Measurements from ENCODE around the gene SAXO1. TPM values are rescaled to one million over a fixed set of nuclear protein-coding genes. Genes with fewer than 3 reads are reported as not detected.
"Not testable (repeated sequence)": the region's sequence is repeated elsewhere in the genome, so short reads cannot be mapped to it uniquely, and the experiment has no call there.

The SAXO1 gene
- total RNA-seq, 1 experiment from 2014 or later = not detected

DNA sequence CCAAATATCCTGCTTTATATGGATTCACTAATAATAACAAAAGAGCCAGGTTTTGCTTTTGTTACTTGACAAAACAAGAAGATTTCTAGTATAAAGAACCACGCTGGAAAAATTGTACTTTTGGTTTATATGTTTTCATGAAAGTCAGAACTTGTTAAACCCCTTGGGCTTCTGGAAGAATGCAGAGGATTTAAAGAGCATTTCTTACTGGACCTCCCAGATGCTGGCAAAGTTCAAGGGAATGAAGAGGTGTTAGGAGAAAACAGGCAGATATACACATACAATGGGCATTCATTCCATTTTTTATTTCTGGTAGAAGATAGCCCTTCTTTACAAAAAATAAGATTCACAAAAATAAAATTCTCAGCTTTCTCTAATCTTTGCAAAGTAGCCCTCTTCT is 61.1 kb downstream of the SAXO1 start:
- no peak overlapping the region for H3K27ac ChIP-seq
- H3K4me1 ChIP-seq (replicated peaks) = no peaks in the 10 kb centered on the region
- no peaks in the 10 kb centered on the region for H3K36me3 ChIP-seq
- no peak for DNase-seq (ENCODE audit: low read depth in 1 of 2, low spot score in 2 of 2)
- H3K9me3 ChIP-seq (replicated peaks) = no peaks in the 10 kb centered on the region
- no peak overlapping the region for H3K4me3 ChIP-seq
- no peaks in the 10 kb centered on the region for H3K27me3 ChIP-seq (replicated peaks)

DNA sequence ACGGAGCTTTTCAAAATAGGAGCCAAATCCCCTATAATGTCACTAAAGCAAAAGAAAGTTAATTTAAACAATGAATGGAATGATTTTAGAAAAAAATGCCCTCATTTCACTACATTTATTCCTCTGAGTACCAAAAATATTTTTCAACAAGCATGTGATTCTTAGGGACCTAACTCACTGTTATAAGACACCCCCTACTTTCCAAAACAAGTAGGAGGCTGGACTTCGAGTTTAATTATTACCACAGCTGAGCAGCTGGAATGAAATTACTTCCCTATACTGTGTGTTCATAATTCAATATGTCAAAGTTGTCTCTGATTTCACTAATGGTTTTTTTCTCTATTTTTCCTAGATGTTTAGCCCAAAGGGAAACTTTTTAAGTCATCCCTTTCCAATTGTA is 61.6 kb downstream of the SAXO1 start:
- Histone ChIP-seq H3K4me3 (no peak overlapping the region), H3K27ac (no peak overlapping the region), H3K27me3 (replicated peaks) (no peaks in the 10 kb centered on the region), H3K36me3 (no peaks in the 10 kb centered on the region), H3K4me1 (replicated peaks) (no peaks in the 10 kb centered on the region), H3K9me3 (replicated peaks) (no peaks in the 10 kb centered on the region)
- no peak for DNase-seq (ENCODE audit: low read depth in 1 of 2, low spot score in 2 of 2)

DNA sequence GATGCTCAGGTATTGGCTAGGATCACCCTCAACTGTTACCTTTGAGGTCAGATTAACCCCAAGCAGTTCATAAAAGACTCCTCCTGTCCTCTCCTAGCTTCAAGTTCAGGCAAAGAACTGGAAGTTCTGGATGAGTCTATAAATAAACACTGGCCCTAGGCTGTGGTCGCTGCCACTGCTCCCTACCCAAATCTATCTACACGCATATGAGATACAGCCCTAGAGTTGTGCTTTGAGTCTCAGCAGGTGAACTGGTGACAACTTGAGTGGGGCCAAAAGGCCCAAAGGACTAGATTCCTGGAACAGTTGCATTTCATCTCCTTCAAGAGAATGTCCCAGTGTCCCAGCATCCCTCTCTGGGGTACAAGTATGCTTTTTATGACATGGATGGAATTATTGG is 62.6 kb downstream of the SAXO1 start:
- Histone ChIP-seq H3K36me3 (no peaks in the 10 kb centered on the region), H3K4me3 (no peak overlapping the region), H3K9me3 (replicated peaks) (no peaks in the 10 kb centered on the region), H3K27me3 (replicated peaks) (no peaks in the 10 kb centered on the region), H3K27ac (no peak overlapping the region), H3K4me1 (replicated peaks) (no peaks in the 10 kb centered on the region)
- no peak for DNase-seq (ENCODE audit: low read depth in 1 of 2, low spot score in 2 of 2)

DNA sequence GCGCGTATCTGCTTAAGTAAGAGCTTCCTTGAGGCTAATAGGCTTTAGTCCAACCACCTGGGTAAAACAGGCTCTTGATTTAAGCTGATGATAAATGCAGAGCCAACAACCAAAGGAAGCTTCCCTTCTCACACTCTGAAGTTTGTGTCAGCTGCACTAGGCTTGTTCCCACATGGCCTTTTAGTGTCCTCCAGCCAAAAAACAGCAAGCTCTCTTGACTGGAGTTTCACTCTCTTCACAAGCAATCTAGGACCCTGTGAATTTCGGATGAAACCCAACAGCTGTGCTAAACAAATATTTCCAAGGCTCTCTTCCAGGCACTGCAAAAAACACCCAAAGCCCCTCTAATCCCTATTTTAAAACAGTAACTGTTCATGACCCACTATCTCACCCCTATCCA is 63.9 kb downstream of the SAXO1 start:
- Histone ChIP-seq H3K4me1 (replicated peaks) (no peaks in the 10 kb centered on the region), H3K27me3 (replicated peaks) (no peaks in the 10 kb centered on the region), H3K4me3 (no peak overlapping the region), H3K27ac (no peak overlapping the region), H3K36me3 (no peaks in the 10 kb centered on the region), H3K9me3 (replicated peaks) (no peaks in the 10 kb centered on the region)
- DNase-seq (ENCODE audit: low read depth in 1 of 2, low spot score in 2 of 2) = no peak

DNA sequence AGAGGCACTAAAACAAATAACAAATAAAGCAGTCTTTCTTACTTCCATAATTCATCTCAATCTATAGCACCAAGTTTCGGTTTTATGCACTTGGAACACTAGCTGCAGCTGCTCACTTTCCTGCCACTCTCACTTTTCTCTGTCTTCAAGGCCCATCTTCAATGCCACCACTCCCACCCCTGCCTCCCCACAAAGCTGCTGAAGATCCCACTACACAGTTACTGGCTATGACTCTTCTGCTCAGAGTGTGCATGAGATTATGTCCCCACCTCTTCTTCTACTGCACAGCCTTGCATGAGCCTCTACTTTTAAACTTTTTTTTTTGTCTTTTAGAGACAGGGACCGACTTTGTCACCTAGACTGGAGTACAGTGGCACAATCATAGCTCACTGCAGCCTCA is 77.4 kb downstream of the SAXO1 start:
- no peak overlapping the region for H3K27ac ChIP-seq
- H3K27me3 ChIP-seq (replicated peaks) = no peaks in the 10 kb centered on the region
- no peaks in the 10 kb centered on the region for H3K9me3 ChIP-seq (replicated peaks)
- no peaks in the 10 kb centered on the region for H3K4me1 ChIP-seq (replicated peaks)
- no peak for DNase-seq (ENCODE audit: low read depth in 1 of 2, low spot score in 2 of 2)
- no peaks in the 10 kb centered on the region for H3K36me3 ChIP-seq
- no peak overlapping the region for H3K4me3 ChIP-seq

DNA sequence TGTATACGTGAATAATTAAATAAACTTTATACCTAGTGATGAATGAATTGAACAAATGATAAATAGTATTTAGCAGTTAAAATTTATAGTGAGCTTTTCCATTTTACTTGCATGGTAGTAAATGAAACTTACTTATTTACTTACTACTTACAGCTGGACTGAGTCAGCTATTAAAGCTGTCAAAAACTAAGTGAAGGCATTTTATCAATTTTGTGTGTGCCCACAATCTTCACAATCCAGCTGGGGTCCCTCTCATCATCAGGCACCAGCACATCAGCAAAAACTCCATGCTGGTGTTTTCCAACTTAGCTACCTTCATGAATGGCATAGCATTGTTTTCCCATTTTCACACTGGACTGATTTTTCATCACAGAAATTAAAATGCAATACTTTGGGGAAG is 81.1 kb downstream of the SAXO1 start:
- no peaks in the 10 kb centered on the region for H3K27me3 ChIP-seq (replicated peaks)
- DNase-seq (ENCODE audit: low read depth in 1 of 2, low spot score in 2 of 2) = no peak
- no peak overlapping the region for H3K27ac ChIP-seq
- H3K36me3 ChIP-seq = no peaks in the 10 kb centered on the region
- H3K9me3 ChIP-seq (replicated peaks) = no peaks in the 10 kb centered on the region
- H3K4me3 ChIP-seq = no peak overlapping the region
- no peaks in the 10 kb centered on the region for H3K4me1 ChIP-seq (replicated peaks)

DNA sequence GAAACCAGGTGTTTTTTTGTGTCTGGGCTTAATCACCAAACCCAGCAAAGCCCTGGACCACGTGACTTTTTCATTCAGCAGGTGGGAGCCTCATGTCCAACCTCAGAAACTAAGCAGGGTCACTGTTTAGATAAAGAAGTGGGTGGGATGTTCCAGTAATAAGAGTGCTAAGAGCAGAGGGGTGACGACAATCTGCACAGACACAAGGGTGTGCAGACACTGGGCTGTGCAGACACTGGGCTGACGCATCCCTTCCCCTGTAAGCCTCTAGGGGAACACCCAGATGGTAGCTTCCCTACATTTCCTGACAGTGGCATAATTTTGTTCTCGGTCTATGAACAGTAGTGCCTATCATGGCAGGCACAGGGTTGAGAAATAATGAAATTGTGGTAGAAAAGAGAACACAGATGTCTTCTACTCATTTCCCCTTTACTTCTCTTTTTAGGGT is 85.1 kb downstream of the SAXO1 start:
- Histone ChIP-seq H3K27me3 (replicated peaks) (no peaks in the 10 kb centered on the region), H3K36me3 (no peaks in the 10 kb centered on the region), H3K4me1 (replicated peaks) (no peaks in the 10 kb centered on the region), H3K4me3 (no peak overlapping the region), H3K9me3 (replicated peaks) (no peaks in the 10 kb centered on the region), H3K27ac (no peak overlapping the region)
- no peak for DNase-seq (ENCODE audit: low read depth in 1 of 2, low spot score in 2 of 2)

DNA sequence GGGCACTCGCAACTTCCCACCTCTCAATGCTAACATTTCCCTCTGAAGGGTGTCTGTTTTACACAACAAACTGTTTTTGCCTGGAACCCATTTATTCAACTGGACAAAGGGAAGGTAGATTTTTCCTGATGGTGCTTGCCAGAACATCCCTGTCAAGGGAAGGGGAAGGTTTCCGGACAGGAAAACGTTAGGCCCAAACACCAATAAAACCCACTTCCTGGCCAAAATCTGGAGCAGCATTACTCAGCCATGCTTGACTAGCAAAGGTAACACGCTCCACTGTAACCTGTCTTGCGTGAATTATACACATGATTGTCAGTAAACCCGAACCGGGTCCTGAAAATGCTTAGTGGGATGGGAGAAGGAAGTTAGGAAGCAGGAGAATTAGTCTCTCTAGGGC is 90.2 kb downstream of the SAXO1 start:
- Histone ChIP-seq H3K27ac (no peak overlapping the region), H3K4me3 (no peak overlapping the region), H3K36me3 (no peaks in the 10 kb centered on the region), H3K27me3 (replicated peaks) (no peaks in the 10 kb centered on the region), H3K9me3 (replicated peaks) (no peaks in the 10 kb centered on the region), H3K4me1 (replicated peaks) (no peaks in the 10 kb centered on the region)
- DNase-seq (ENCODE audit: low read depth in 1 of 2, low spot score in 2 of 2) = no peak

DNA sequence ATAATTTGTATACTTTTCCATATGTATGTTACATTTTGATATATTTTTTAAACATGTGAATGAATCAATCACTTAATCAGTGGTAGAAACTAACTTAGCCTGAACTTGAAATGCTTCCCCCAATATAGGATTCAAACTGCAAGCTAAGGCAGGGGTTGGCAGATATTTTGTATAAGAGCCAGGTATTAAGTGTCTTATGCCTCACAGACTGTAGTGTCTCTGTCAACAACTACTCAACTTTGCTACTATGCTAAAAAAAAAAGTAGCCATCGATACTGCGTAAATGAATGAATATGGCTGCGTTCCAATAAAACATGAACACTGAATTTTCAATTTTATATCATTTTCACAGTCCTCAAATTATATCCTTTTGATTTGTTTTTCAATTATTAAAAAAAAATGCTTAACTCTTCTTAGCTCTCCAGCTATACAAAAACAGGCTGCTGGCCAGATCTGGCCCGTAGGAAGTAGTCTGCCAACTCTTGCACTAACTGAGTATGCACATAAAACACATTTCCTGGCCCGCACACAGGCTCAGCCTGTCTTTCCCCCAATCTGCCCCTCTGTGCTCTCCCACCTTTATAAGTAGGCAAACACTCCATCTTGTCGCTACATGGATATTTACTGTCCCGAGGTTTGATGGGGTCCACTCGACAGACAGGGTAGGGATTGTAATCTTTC is 91.8 kb downstream of the SAXO1 start:
- Histone ChIP-seq H3K27me3 (replicated peaks) (no peaks in the 10 kb centered on the region), H3K9me3 (replicated peaks) (no peaks in the 10 kb centered on the region), H3K4me3 (no peak overlapping the region), H3K4me1 (replicated peaks) (no peaks in the 10 kb centered on the region), H3K36me3 (no peaks in the 10 kb centered on the region), H3K27ac (no peak overlapping the region)
- no peak for DNase-seq (ENCODE audit: low read depth in 1 of 2, low spot score in 2 of 2)

DNA sequence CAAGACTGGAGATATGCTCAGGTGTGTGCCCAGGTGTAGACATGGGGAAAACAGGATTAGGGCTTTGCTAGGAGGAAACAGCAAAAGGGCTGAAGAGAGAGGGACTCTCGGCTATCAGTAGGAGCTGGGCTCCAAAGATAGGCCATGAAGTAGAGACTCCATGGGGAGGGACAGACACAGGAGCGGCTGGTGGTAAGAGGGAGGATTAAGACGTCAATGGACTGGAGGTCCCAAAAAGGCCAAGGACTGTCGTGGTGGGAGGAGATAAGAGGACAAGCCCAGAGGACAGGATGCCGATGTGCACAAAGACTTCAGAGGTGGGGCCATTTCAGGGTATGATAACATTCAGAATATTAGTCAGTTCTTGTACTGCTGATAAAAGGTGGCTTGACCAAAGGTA is 93.1 kb downstream of the SAXO1 start:
- H3K4me1 ChIP-seq (replicated peaks) = no peaks in the 10 kb centered on the region
- no peaks in the 10 kb centered on the region for H3K27me3 ChIP-seq (replicated peaks)
- H3K4me3 ChIP-seq = no peak overlapping the region
- H3K9me3 ChIP-seq (replicated peaks) = no peaks in the 10 kb centered on the region
- H3K36me3 ChIP-seq = no peaks in the 10 kb centered on the region
- no peak overlapping the region for H3K27ac ChIP-seq
- no peak for DNase-seq (ENCODE audit: low read depth in 1 of 2, low spot score in 2 of 2)

DNA sequence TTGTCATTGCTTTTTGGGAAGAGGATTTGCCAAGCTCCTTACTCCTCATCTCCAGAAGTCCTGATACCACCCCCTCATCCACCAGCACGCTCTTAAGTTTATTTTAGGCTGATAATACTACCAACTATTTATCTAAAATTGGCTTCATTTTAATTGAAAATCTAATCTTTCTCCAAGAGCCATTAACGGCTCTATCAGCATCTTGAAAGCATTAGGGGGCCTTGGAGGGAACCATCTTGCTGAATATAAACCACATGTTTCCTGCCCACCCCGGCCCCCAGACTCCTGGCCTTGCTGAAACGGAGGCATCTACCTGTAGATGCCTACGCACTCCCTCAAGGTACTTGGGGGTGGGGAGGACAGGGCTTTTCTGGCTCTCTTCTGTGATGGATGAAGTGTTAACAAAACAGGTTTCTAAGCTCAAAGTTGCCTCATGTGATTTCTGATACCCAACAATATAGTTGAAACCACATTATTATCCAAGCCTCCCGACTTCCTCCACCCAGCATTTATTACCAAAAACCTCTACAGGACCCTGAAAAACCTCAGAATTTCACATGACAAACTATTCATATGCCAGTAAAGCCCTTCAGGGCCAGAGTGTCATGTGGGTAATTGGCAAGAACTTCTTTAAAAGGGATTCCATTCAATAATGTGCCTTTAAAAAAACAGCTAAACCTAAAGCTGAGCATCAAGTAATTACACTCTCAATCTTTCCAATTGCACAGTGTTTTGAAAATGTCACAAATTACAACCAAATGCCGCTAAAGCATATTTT is 96.7 kb downstream of the SAXO1 start:
- Histone ChIP-seq H3K4me3 (no peak overlapping the region), H3K27me3 (replicated peaks) (no peaks in the 10 kb centered on the region), H3K27ac (no peak overlapping the region), H3K4me1 (replicated peaks) (no peaks in the 10 kb centered on the region), H3K36me3 (no peaks in the 10 kb centered on the region), H3K9me3 (replicated peaks) (no peaks in the 10 kb centered on the region)
- no peak for DNase-seq (ENCODE audit: low read depth in 1 of 2, low spot score in 2 of 2)

DNA sequence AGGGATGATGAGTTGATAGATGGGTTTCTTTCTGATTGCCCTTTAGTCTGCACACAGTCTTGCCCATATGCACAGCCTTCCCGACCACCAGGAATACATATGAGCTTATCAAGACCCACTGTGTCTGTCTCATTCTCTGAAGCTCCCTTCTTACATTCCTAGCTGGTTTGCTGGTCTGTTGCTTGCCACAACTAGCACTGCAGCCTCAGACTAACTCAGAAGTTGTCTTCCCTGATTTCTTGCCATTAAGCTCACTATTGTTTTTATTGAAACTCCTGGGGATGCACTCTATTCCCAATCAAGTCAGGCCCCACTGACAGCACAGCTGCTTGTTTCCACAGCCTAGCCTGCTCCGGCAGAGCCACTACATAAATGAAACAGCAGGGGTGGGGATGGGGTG is 97.5 kb downstream of the SAXO1 start:
- H3K27ac ChIP-seq = no peak overlapping the region
- H3K9me3 ChIP-seq (replicated peaks) = no peaks in the 10 kb centered on the region
- no peak overlapping the region for H3K4me3 ChIP-seq
- no peak for DNase-seq (ENCODE audit: low read depth in 1 of 2, low spot score in 2 of 2)
- no peaks in the 10 kb centered on the region for H3K27me3 ChIP-seq (replicated peaks)
- no peaks in the 10 kb centered on the region for H3K36me3 ChIP-seq
- H3K4me1 ChIP-seq (replicated peaks) = no peaks in the 10 kb centered on the region

DNA sequence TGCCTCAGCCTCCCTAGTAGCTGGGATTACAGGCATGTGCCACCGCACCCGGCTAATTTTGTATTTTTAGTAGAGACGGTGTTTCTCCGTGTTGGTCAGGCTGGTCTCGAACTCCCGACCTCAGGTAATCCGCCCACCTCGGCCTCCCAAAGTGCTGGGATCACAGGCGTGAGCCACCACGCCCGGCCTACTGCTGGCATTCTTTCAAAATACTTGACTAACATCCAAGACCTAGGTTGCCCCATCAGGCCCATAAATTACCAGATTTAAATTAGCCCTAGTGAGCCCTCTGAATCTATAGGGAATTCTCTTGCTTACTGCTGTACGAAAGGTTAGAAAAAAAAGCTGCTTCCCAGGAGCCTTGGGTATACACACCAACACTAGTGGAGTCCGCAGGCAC is 102.4 kb downstream of the SAXO1 start:
- H3K4me3 ChIP-seq; H3K27me3 ChIP-seq (replicated peaks); H3K36me3 ChIP-seq; H3K4me1 ChIP-seq (replicated peaks); H3K27ac ChIP-seq; H3K9me3 ChIP-seq (replicated peaks); DNase-seq (ENCODE audit: low read depth in 1 of 2, low spot score in 2 of 2): not testable (repeated sequence)

DNA sequence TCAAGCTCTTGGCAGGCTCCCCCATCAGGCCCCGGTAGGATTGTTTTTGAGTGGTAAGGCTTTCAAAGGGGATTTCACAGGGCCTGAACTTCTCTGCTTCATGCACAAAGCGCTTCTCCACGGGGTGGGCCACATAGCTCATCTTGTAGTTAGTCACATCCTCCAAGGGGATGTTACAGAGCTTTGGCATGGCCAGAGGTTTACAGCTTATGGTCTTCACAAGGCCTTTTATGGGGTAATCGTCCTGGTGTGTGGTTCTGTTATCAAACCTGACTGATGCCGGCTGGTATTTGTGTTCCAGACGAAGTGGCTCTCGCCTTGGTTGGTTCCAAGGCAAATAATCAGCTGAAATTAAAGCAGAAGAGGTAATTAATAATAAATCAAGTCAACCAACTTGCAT is 104.3 kb downstream of the SAXO1 start:
- Histone ChIP-seq H3K9me3 (replicated peaks) (no peaks in the 10 kb centered on the region), H3K36me3 (no peaks in the 10 kb centered on the region), H3K27ac (no peak overlapping the region), H3K27me3 (replicated peaks) (no peaks in the 10 kb centered on the region), H3K4me1 (replicated peaks) (no peaks in the 10 kb centered on the region), H3K4me3 (no peak overlapping the region)
- DNase-seq (ENCODE audit: low read depth in 1 of 2, low spot score in 2 of 2) = no peak

Data from SJSA1 (cell line).